ENCODE data around the gene NDRG2. TPM values are rescaled to one million over a fixed set of nuclear protein-coding genes. Genes with fewer than 3 reads are reported as not detected.

The NDRG2 gene
- total and polyA plus RNA-seq, 12 donors, result 242 to 420 (median 293) TPM

DNA sequence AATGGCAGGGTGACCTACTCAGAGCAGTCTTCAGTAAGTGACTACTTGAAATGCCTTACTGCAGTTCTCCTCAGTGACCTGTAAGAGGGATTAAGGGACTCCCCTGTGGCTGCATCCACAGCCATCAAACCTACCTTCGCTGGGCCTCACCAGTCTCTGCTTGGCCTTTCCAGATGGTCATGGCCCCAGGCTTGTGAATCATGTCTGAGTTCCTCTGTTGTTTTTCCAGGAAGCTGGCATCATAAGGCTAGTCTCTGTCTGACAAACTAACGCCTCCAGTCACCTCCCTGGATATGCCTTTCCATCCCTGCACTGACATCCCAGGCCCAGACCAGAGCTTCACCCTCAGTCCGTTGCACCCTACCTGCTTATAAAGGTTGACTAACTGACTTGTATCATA lies 55.5 kb downstream of the NDRG2 start:
- H3K4me1 ChIP-seq, result peaks cover 0 to 18% (median 8%) of the 10 kb centered on the region in 9 donors
- 91 to 92% methylated on average over 3 of the region's 3 CpGs for WGBS, 2 donors
- TF ChIP-seq, protein P1, sequence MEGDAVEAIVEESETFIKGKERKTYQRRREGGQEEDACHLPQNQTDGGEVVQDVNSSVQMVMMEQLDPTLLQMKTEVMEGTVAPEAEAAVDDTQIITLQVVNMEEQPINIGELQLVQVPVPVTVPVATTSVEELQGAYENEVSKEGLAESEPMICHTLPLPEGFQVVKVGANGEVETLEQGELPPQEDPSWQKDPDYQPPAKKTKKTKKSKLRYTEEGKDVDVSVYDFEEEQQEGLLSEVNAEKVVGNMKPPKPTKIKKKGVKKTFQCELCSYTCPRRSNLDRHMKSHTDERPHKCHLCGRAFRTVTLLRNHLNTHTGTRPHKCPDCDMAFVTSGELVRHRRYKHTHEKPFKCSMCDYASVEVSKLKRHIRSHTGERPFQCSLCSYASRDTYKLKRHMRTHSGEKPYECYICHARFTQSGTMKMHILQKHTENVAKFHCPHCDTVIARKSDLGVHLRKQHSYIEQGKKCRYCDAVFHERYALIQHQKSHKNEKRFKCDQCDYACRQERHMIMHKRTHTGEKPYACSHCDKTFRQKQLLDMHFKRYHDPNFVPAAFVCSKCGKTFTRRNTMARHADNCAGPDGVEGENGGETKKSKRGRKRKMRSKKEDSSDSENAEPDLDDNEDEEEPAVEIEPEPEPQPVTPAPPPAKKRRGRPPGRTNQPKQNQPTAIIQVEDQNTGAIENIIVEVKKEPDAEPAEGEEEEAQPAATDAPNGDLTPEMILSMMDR (IDR thresholded peaks at IDR 0.05), result no peak
- DNase-seq, result no peak
- H3K36me3 ChIP-seq, result no peaks in the 10 kb centered on the region
- no peak overlapping the region for H3K27ac ChIP-seq
- H3K27me3 ChIP-seq, result peaks cover 0 to 9% (median 3%) of the 10 kb centered on the region in 7 donors
- H3K4me3 ChIP-seq, result no peak overlapping the region
- ATAC-seq, result no peak
- H3K9me3 ChIP-seq, result no peaks in the 10 kb centered on the region
- intact Hi-C loops (cut with DNase I), result loop anchor here in 4 of 10 donors (5.0 to 10.0 kb wide), 3 partner anchors 95 to 112 kb away; no protein-coding TSS in a partner anchor

Small RNA genes lying within 50 kb of the gene (microRNA-seq; reads per million reads assigned to microRNA genes)
- 0 to 0.51 reads per million in 2 donors for gene MIR6717

Other genes starting within 250 kb of the NDRG2 start
- gene RNASE6, start 243.8 kb downstream of the NDRG2 start, total RNA-seq, result 10 to 100 TPM in 2 of 10 donors, 1 to 10 TPM in 8; 1.3 to 18.2 (median 2.4) TPM
- 1 to 10 TPM; 2.0 to 6.8 TPM for gene RNASE6, start 243.8 kb downstream of the NDRG2 start, polyA plus RNA-seq
- gene RNASE1, start 222.2 kb downstream of the NDRG2 start, total RNA-seq, result 100 to 1,000 TPM in 9 of 10 donors, 10 to 100 TPM in 1; 92.1 to 490 (median 166) TPM
- gene RNASE1, start 222.2 kb downstream of the NDRG2 start, polyA plus RNA-seq, result 100 to 1,000 TPM; 342 to 373 TPM
- gene RNASE3, start 133.7 kb downstream of the NDRG2 start, total RNA-seq, result not detected
- under 1 TPM in 1 of 2 donors, not detected in 1; 0.06 TPM for gene RNASE3, start 133.7 kb downstream of the NDRG2 start, polyA plus RNA-seq
- gene RNASE2, start 69.6 kb downstream of the NDRG2 start, total RNA-seq, result 1 to 10 TPM in 4 of 10 donors, not detected in 6; 1.2 to 7.8 (median 4.4) TPM
- 1 to 10 TPM; 2.9 to 4.4 TPM for gene RNASE2, start 69.6 kb downstream of the NDRG2 start, polyA plus RNA-seq
- 10 to 100 TPM; 28.8 to 56.4 (median 38.3) TPM for gene METTL17, start 35.1 kb downstream of the NDRG2 start, total RNA-seq
- 10 to 100 TPM; 50.2 to 79.3 TPM for gene METTL17, start 35.1 kb downstream of the NDRG2 start, polyA plus RNA-seq
- gene SLC39A2, start 25.8 kb downstream of the NDRG2 start, total RNA-seq, result not detected
- gene SLC39A2, start 25.8 kb downstream of the NDRG2 start, polyA plus RNA-seq, result not detected
- 1 to 10 TPM in 5 of 10 donors, under 1 TPM in 5; 0.28 to 3.2 (median 0.91) TPM for gene TPPP2, start 5.2 kb upstream of the NDRG2 start, total RNA-seq
- gene TPPP2, start 5.2 kb upstream of the NDRG2 start, polyA plus RNA-seq, result 1 to 10 TPM in 1 of 2 donors, under 1 TPM in 1; 0.75 to 1.1 TPM
- not detected for gene RNASE13, start 9.7 kb upstream of the NDRG2 start, total RNA-seq
- not detected for gene RNASE13, start 9.7 kb upstream of the NDRG2 start, polyA plus RNA-seq
- gene RNASE7, start 17.3 kb upstream of the NDRG2 start, total RNA-seq, result not detected
- gene RNASE7, start 17.3 kb upstream of the NDRG2 start, polyA plus RNA-seq, result under 1 TPM in 1 of 2 donors, not detected in 1; 0.03 TPM
- gene RNASE8, start 32.8 kb upstream of the NDRG2 start, total RNA-seq, result not detected
- not detected for gene RNASE8, start 32.8 kb upstream of the NDRG2 start, polyA plus RNA-seq
- gene ARHGEF40, start 45.2 kb upstream of the NDRG2 start, total RNA-seq, result 10 to 100 TPM; 14.2 to 24.4 (median 17.5) TPM
- 10 to 100 TPM; 21.1 to 25.2 TPM for gene ARHGEF40, start 45.2 kb upstream of the NDRG2 start, polyA plus RNA-seq
- gene ZNF219, start 73.6 kb upstream of the NDRG2 start, total RNA-seq, result 10 to 100 TPM; 22.1 to 58.4 (median 32.2) TPM
- 10 to 100 TPM; 37.1 to 39.2 TPM for gene ZNF219, start 73.6 kb upstream of the NDRG2 start, polyA plus RNA-seq
- gene TMEM253, start 76.0 kb upstream of the NDRG2 start, total RNA-seq, result under 1 TPM in 9 of 10 donors, not detected in 1; 0.16 to 0.45 (median 0.28) TPM
- gene TMEM253, start 76.0 kb upstream of the NDRG2 start, polyA plus RNA-seq, result 1 to 10 TPM in 1 of 2 donors, under 1 TPM in 1; 0.30 to 1.1 TPM
- not detected for gene OR5AU1, start 131.0 kb upstream of the NDRG2 start, total RNA-seq
- gene OR5AU1, start 131.0 kb upstream of the NDRG2 start, polyA plus RNA-seq, result not detected
- 100 to 1,000 TPM; 227 to 300 (median 259) TPM for gene HNRNPC, start 244.4 kb upstream of the NDRG2 start, total RNA-seq
- 100 to 1,000 TPM; 320 to 358 TPM for gene HNRNPC, start 244.4 kb upstream of the NDRG2 start, polyA plus RNA-seq

Measured in heart right ventricle (tissue), 16 donors.